Measurements from ENCODE around the gene SLFN14. TPM values are rescaled to one million over a fixed set of nuclear protein-coding genes. Genes with fewer than 3 reads are reported as not detected.
"Not testable (repeated sequence)": the region's sequence is repeated elsewhere in the genome, so short reads cannot be mapped to it uniquely, and the experiment has no call there.

SLFN14 gene
- total RNA-seq, 1 donor from 2014 or later: 1.6 TPM

GRCh38 chr17:35559495-35560210 lies 966 bp downstream of the SLFN14 start:
- DNase-seq: no peak

GRCh38 chr17:35557353-35557752 lies 3.3 kb downstream of the SLFN14 start:
- no peak for DNase-seq

- DNase-seq: no peak
These were observed 4.9 kb downstream of the SLFN14 start for GRCh38 chr17:35555691-35556090.

GRCh38 chr17:35554668-35555067 lies 6.0 kb downstream of the SLFN14 start:
- no peak for DNase-seq

- no peak for DNase-seq
These were observed 7.3 kb downstream of the SLFN14 start for GRCh38 chr17:35553310-35553709.

GRCh38 chr17:35548978-35549377 lies 11.6 kb downstream of the SLFN14 start:
- no peak for DNase-seq

- no peak for DNase-seq
These were observed 12.3 kb downstream of the SLFN14 start for GRCh38 chr17:35548208-35548810.

- no peak for DNase-seq
These were observed 14.1 kb downstream of the SLFN14 start for GRCh38 chr17:35546487-35546886.

GRCh38 chr17:35545150-35545549 lies 15.5 kb downstream of the SLFN14 start:
- DNase-seq: no peak

GRCh38 chr17:35543856-35544255 lies 16.8 kb downstream of the SLFN14 start:
- DNase-seq: no peak

GRCh38 chr17:35542990-35543389 lies 17.6 kb downstream of the SLFN14 start:
- DNase-seq: no peak

GRCh38 chr17:35541434-35541833 lies 19.2 kb downstream of the SLFN14 start:
- no peak for DNase-seq

- DNase-seq: no peak
These were observed 19.8 kb downstream of the SLFN14 start for GRCh38 chr17:35540589-35541404.

- DNase-seq: no peak
These were observed 21.0 kb downstream of the SLFN14 start for GRCh38 chr17:35539659-35540026.

GRCh38 chr17:35537601-35538141 lies 22.9 kb downstream of the SLFN14 start, which contains the start of gene SLFN12L:
Gene SLFN12L (minus strand): TSS chr17:35537678. CDS start chr17:35522364, 15,314 bp downstream.
- peak; percentile 16 for DNase-seq

- no peak for DNase-seq
These were observed 23.9 kb downstream of the SLFN14 start for GRCh38 chr17:35536664-35537171.

- DNase-seq: not testable (repeated sequence)
These were observed 25.2 kb downstream of the SLFN14 start for GRCh38 chr17:35535406-35535805.

GRCh38 chr17:35534576-35535093 lies 26.0 kb downstream of the SLFN14 start:
- DNase-seq: no peak

GRCh38 chr17:35531160-35531559 lies 29.5 kb downstream of the SLFN14 start:
- DNase-seq: no peak

- no peak for DNase-seq
These were observed 30.8 kb downstream of the SLFN14 start for GRCh38 chr17:35529866-35530265.

- not testable (repeated sequence) for DNase-seq
These were observed 31.3 kb downstream of the SLFN14 start for GRCh38 chr17:35529326-35529725.

GRCh38 chr17:35523296-35523695 lies 37.3 kb downstream of the SLFN14 start:
- no peak for DNase-seq
